GM19025 (cell line): ENCODE measurements around the gene RMND1.

Experiments used
- ATAC-seq: cut with Tn5 transposase; IDR thresholded peaks from one replicate; pipeline ENCODE4 v1.9.1; 2021; ENCODE audit warnings: mild to moderate bottlenecking, low read depth, moderate library complexity; ENCODE audit not compliant: unreplicated experiment

The RMND1 gene, protein sequence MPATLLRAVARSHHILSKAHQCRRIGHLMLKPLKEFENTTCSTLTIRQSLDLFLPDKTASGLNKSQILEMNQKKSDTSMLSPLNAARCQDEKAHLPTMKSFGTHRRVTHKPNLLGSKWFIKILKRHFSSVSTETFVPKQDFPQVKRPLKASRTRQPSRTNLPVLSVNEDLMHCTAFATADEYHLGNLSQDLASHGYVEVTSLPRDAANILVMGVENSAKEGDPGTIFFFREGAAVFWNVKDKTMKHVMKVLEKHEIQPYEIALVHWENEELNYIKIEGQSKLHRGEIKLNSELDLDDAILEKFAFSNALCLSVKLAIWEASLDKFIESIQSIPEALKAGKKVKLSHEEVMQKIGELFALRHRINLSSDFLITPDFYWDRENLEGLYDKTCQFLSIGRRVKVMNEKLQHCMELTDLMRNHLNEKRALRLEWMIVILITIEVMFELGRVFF

DNA sequence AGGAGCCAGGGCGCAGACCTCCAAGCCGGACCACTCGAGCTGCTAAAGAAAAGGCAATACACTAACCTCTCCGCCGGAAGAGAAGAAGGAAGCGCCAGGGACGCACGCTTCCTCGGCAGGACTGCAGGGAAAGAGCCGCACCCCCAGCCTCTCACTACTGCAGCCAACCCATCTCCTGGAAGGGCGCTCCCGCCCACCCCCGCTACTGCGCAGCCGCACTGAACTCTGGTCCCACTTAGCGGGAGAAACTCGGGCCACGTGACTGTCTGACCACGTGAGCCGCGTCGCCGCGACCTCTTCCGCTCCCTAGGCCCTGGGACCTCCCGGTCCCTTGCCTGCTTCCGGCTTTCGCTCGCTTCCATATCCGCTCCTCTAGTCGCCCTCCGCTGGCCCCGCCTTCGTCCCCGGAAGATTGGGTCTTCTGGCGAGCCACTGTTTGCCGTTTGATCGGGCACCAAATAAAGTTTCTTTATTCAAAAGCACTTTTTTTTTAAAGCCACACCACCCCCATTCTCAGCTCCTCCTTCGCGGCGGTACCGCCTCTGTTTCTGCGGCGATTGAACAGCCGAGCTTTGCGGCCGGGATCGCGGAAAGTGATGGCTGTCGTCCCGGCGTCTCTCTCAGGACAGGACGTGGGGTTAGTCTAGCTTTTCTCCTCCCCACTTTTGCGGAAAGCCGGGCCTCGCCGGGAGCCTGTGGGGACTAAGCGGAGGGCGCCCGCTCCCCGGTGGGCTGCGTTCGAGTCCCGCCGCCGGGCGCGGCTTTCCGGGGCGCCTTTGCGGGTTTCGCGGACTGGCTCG is at the start of gene RMND1:
RMND1 (minus strand) TSS at position 177 of the 800 bp plus-strand sequence. CDS start 6,315 bp downstream, outside the sequence.
- peak; percentile 98 for ATAC-seq

DNA sequence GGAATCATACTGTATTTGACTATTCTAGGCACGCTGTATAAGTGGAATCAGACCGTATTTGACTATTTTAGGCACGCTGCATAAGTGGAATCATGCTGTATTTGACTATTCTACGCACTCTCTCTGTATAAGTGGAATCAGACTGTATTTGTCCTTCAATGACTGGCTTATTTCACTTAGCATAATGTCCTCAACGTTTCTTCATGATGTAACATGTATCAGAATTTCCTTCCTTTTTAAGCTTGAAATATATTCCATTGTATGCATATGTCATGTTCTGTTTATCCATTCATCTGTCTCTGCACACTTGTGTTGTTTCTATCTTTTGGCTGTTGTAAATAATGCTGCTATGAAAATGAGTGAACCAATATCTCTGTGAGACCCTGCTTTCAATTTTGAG is 47.6 kb upstream of the RMND1 start:
- no peak for ATAC-seq

DNA sequence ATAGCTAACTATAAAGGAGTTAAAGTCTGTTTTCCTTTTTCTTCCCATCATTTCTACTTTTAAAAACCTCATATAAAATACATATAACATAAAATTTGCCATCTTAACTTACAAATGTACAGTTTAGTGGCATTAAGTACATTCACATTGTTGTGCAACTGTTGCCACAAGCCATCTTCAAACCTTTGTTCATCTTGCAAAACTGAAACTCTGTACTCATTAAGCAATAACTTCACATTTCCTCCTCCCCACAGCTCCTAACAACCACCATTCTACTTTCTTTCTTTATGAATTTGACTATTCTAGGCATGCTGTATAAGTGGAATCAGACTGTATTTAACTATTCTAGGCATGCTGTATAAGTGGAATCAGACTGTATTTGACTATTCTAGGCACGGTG is 46.4 kb upstream of the RMND1 start:
- ATAC-seq: no peak

DNA sequence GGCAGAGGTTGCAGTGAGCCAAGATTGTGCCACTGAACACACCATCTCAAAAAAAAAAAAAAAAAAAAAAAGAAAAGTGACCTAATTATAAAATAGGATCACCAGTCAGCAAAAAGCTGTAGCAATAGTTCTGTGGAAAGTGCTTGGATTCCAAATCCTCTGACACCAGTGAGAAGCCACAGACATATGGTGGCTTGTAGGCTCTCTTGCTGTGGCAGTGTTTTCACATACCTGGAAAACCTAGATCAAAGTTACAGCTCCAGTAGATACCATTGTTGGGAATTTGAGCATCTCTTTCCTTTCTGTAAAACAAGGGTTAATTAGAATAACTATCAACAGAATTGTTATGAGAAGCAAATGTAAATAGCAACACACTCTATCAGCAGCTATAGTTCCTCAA is 46.0 kb upstream of the RMND1 start:
- ATAC-seq: no peak

DNA sequence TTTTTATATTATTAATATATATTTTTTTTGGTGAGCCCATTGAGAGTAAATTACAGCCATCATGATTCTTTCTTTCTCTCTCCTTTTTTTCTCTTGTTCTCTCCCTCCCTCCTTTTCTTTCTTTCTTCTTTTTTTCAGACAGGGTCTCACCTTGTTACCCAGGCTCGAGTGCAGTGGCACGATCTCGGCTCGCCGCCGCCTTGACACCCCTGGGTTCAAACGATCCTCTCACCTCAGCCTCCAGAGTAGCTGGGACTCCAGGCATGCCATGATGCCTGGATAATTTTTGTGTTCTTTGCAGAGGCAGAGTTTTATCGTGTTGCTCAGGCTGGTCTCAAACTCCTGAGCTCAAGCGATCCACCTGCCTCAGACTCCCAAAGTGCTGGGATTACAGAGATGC is 43.5 kb upstream of the RMND1 start:
- no peak for ATAC-seq

DNA sequence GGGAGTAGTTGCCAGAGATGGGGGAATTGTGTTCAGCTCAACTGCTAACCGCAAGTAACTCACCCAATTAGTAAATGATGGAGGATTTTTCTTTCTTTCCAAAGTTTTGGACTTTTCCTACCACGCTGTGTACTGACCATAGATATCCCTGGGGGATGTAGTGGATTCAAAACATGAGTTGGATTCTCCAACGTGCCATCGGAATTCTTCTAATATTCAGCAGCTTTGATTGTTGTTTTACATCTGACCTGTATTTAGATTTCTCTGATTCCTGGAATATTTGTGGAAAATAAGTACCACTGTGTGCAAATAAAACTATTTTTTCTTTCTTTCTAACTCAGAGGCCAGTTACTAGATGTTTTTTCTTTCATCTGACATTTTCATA is 43.0 kb upstream of the RMND1 start:
- ATAC-seq: no peak

DNA sequence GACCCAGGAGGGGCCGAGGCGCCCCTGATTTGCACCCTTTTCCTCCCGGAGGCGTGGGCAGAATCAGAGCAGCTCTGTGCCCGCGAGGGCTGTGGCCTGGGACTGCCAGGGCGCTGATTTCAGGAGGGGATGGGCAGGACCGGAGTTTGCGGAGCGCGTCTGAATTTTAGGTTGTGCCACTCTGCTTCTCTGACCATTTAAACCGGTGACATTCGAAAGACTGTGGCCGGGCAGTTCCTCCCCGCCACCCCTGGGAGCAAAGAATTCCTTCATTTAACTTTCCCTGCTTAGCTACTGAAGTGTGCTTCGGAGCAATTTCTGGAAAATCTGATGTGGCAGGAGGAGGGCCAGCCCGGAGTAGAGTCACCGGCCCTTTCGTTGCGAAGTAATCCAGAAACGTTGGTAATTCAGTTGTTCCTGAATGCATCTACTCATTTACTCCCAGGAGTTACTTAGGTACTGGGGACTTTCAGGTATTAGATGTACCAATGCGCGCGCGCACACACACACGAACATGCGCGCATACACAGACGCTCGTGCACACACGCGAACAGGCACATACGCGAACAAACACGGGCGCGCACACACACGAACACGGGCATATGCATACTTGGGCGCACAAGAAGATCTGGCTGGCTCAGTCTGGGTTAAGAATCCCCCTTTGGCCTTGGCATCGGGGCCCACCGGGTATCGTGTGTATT is 42.5 kb upstream of the RMND1 start:
- no peak for ATAC-seq

DNA sequence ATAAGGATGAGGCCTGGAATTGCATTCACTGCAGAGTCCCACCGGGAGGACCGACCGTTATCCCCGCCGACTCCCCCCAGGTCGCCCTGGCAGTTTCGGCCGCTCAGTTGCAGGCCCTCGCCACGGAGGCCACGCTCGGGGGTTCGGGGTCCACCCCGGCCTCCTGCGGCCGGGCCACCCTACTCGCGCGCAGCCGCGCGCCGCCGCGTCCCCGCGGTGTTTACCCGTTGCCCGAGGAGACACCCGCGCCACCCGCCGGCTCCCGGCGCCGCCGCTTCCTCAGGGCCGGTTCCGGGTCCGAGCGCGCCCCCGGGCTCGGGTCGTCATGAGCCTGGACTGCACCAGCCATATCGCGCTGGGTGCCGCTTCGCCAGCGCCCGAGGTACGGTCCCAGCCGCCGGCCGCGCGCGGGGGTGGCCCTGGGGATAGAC is 41.9 kb upstream of the RMND1 start, which contains the start of gene CCDC170:
CCDC170 (plus strand) TSS at position 214 of the 431 bp plus-strand sequence; CDS start at position 326, 112 bp downstream.
- ATAC-seq: no peak

DNA sequence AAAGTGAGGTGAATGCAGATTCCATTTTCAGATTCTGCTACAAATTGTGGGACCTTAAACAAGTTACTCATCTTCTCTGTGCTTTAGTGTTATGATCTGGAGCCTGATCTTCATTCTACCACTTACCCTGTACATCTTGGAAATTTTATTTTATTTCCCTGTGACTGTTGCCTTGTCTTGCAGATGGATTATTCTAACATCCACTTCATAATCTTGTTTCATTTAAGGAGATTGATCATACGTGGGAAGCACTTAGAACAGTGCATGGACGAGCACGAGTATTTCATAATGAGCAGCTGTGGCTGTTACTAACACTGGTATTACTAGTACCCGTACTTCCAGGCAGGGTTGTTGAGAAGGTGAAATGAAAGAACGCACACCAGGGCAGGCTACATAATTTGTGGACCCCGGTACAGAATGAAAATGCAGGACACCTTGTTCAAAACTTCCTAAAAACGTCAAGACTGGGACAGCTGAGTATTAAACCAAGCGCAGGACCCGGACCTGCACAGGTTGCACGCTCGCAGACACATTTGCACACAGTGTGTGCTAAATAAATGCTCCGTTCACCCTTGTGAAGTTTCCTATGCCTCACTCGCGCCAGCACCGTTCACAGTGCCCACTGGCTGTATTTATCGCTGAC is 41.4 kb upstream of the RMND1 start:
- no peak for ATAC-seq

DNA sequence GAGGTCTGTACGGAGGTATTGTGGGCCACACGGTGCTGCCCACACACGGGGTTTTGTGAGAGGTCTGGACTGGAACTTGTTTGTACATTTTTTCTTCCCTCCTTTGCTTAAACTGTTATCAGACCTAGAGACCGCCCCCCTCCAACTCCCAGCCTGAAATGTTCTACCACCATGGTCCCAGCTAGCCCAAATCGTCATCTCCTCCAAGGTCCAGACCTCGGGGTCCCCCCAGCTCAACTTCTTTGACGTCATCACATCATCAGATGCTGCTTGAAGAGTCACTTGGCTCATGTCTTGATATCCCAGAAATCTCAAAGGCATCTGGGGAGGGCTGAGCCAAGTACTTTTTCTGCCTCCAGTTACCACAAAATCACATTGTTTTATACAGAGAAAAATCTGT is 39.1 kb upstream of the RMND1 start:
- ATAC-seq: no peak

DNA sequence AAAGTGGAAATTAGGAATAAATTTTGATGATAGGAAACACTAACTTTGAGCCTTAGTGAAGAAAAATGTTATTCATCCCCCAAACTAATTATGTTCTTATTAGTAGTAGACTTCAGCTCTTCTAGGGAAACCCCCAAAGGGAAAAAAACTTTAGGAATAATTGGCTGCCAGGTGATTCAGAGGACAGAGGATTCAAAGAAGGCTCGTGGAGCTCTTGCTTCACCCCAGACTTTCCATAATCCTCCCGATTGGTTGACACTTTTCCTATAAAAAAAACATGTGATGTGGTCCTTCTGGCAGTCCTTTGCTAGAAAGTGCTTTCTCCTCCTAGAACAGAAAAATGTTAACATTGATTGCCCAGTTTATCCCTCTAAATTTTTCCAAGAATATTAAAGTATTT is 36.3 kb upstream of the RMND1 start:
- no peak for ATAC-seq

DNA sequence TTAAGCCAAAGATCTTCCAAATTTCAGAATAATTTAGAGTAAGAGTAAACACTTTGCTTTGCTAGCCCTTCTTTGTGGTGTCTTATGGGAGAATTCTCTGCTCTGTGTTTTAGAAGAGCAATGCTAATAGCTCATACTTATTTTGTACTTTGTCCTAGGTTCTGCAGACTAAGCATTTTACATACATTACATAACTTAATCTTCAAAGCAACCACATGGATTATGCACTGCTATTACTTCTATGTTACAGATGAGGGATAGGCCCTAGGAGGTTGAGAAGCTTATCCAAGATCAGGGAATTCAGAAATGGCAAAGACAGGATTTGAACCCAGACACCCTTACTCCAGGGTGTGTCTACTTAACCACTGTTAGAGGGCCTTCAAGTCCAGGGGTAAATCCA is 32.1 kb upstream of the RMND1 start:
- ATAC-seq: no peak

DNA sequence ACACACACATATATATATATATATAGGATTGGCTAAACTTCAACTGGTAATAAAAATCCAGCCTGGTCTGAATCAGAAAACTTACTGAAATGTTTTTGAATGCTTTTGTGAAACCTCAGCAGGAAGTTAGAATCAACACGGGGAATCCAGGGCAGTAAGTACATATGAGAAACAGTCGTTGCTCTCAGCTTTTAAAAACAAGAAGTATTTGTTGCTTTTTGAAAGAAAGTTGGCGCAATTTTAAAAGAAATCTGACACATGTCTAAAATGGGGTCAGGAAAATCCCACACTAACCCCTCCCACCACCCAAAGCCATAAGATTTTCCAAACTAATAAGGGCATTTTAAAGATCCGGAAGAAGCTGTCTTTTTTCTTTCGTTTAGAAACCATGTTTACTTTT is 30.4 kb upstream of the RMND1 start:
- no peak for ATAC-seq

DNA sequence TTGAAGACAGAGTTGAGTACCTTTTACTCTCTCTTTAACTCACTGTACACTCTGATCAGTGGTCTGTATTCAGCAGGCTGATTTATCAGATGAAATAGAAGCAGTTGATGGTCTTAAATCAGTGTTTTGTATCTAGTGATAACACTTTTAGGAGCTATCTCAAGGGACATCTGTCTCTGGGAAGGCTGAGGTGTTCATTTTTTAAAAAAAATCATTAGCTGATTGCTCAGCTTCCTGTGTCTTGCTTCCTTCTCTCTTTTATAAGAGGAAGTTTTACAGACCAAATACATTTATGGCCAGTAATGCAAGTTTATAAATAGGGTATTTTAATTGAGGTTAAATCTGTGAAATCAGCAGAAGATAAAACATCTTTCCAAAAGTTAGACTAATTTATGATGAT is 29.9 kb upstream of the RMND1 start:
- ATAC-seq: no peak

DNA sequence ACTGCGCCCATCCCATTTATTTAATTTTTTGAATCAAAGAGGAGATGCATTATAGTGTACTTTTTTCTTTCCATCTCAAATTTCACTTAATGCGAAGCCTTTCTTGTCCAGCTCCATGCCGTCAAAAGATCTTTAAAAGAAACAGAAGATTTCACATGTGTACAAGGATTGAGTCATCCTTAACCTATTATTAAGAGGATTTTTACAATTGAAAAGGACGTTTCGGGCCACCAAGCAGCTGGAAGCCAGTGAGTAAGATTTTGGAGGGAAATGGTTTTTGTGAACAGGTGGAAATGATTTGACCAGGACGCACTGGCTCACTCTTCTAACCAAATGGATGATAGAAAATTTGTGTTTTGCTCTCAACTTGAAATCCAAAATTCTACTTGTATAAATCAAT is 26.7 kb upstream of the RMND1 start:
- no peak for ATAC-seq

DNA sequence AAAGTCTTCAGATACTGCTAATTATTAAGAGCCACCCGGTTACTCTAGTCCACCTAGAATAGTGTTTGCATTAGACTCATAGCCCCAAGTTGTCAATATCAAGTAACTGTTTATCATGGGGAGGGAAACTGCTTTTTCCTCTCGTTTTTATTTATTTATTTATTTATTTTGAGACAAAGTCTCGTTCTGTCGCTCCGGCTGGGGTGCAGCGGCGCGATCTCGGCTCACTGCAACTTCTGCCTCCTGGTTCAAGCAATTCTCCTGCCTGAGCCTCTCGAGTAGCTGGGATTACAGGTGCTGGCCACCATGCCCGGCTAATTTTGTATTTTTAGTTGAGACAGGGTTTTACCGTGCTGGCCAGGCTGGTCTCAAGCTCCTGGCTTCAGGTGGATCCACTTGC is 25.8 kb upstream of the RMND1 start:
- no peak for ATAC-seq

DNA sequence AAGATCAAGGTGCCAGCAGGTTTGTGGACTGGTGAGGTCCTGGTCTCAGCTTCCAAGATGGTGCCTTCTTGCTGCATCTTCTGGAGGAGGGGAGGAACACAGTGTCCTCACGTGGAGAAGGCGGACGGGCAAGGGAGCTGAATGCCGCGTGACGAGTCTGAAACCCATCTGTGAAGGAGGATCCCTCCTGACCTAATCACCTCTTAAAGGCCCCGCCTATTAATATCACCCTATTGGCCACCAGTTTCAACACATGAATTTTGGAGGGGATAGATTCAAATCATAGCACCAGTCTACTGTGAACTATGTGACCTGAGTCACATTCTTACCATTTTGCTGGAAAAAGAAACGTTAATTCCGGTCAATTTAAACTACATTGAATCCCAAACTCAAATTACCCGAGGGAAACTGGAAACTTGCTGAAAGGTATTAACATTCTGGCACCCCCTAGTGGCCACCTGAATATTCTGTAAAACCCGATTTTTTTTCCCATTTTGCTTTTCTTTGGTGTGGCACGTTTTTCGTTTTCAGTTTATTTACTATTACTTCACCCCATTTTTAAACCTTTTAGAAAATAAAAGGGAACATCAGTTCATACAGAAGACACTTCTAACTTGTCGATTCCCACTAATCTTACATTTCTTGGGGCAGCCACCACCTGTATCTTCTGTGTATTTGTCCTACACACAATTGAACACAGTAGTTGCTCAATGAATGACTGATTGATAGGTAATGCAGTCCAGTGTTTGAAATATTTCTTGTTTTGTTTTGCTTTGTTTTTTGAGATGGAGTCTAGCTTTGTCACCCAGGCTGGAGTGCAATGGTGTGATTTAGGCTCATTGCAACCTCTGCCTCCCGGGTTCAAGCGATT is 24.0 kb upstream of the RMND1 start:
- ATAC-seq: no peak

DNA sequence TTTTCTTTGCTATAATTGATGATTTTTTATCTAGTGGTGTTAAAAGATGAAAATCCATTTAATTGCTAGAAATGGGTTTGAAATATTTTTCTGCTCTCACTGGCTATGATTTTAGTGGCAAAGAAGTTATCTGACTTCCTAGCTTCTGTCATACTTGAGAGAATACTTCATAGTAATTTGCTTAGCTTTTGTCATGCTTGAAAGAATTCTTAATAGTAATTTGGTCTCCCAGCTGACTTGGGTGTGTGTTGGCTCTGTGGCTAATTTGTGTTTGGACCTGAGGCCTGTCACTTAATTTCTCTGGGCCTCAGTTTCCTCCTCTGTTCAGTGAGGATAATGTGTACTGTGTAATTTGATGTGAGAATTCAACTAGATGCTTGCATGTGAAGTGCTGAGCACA is 12.8 kb upstream of the RMND1 start:
- no peak for ATAC-seq

DNA sequence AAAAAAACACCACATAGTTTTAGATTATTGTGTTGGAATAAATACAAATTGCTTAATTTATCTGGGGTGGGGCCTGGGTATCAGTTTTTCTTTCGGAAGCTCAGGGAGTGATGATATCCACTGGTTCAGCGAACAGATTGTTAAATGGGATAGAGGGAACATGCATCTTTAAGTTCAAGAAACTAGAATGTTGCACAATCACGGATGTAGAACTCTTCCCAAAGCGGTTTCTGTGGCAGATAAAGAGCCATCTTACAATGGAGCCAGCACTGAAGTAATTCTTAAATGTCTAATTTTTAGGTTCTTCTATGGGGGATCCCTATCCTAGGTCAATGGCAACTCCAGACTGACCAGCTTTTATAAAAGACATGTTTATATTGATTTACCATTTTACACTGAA is 9.7 kb upstream of the RMND1 start:
- ATAC-seq: no peak
